Stimulated activated effector memory CD8-positive, alpha-beta T cell treated with anti-CD3 and anti-CD28 coated beads, Interleukin-12 subunit alpha, Interleukin-12 subunit beta, amount 100 ng/mL, for 72 hours (primary cell): ENCODE data around the gene PDZD8.

Experiments used
- ATAC-seq: fragments of 150-1000 bp; cut with Tn5 transposase; 2 replicates; pipeline ENCODE4 v1.10.0; 2021
- DNase-seq, 2 donors: peaks; one replicate each; pipeline ENCODE4 v3.0.0; 2021 to 2022; ENCODE audit warnings: low spot score in 2 of 2
- H3K27ac Mint-ChIP-seq: one replicate; pipeline ENCODE4 v1.8.0; 2022; ENCODE audit warnings: mild to moderate bottlenecking, mixed read lengths
- H3K36me3 Mint-ChIP-seq: one replicate; pipeline ENCODE4 v1.8.0; 2022; ENCODE audit warnings: mild to moderate bottlenecking, mixed read lengths
- H3K4me1 Mint-ChIP-seq: one replicate; pipeline ENCODE4 v1.8.0; 2022; ENCODE audit warnings: mixed read lengths
- H3K4me3 Mint-ChIP-seq: one replicate; pipeline ENCODE4 v1.8.0; 2022; ENCODE audit warnings: mild to moderate bottlenecking, mixed read lengths
- H3K9me3 Mint-ChIP-seq: one replicate; pipeline ENCODE4 v1.8.0; 2022; ENCODE audit warnings: mixed read lengths

Gene PDZD8

GRCh38 chr10:117345143-117345542 is 30.1 kb downstream of the PDZD8 start:
- no peak for DNase-seq

GRCh38 chr10:117342641-117343040 is 32.6 kb downstream of the PDZD8 start:
- Mint-ChIP-seq H3K36me3 (no peaks in the 10 kb centered on the region), H3K9me3 (no peaks in the 10 kb centered on the region), H3K4me1 (peaks cover 54% of the 10 kb centered on the region), H3K4me3 (peak overlapping the region; percentile 6), H3K27ac (peak overlapping the region; percentile 5)
- no peak for DNase-seq
- no peak for ATAC-seq

More at GRCh38 chr10:117345143-117345542, 30.1 kb downstream of the PDZD8 start:
- H3K4me3 Mint-ChIP-seq: no peak overlapping the region
- no peak for ATAC-seq
- no peak overlapping the region for H3K27ac Mint-ChIP-seq
- no peaks in the 10 kb centered on the region for H3K36me3 Mint-ChIP-seq
- H3K4me1 Mint-ChIP-seq: peaks cover 62% of the 10 kb centered on the region
- H3K9me3 Mint-ChIP-seq: no peaks in the 10 kb centered on the region

GRCh38 chr10:117341061-117341460 is 34.2 kb downstream of the PDZD8 start:
- ATAC-seq (no peak), DNase-seq (no peak)
- H3K27ac Mint-ChIP-seq: peak overlapping the region; percentile 50
- no peaks in the 10 kb centered on the region for H3K9me3 Mint-ChIP-seq
- no peak overlapping the region for H3K4me3 Mint-ChIP-seq
- H3K4me1 Mint-ChIP-seq: peaks cover 42% of the 10 kb centered on the region
- peaks cover 8% of the 10 kb centered on the region for H3K36me3 Mint-ChIP-seq

GRCh38 chr10:117339979-117340378 is 35.3 kb downstream of the PDZD8 start:
- no peak overlapping the region for H3K4me3 Mint-ChIP-seq

GRCh38 chr10:117339578-117339977 is 35.7 kb downstream of the PDZD8 start:
- Mint-ChIP-seq H3K36me3 (peaks cover 9% of the 10 kb centered on the region), H3K4me1 (peaks cover 31% of the 10 kb centered on the region), H3K9me3 (no peaks in the 10 kb centered on the region), H3K4me3 (no peak overlapping the region), H3K27ac (no peak overlapping the region)
- DNase-seq (no peak), ATAC-seq (no peak)

More at GRCh38 chr10:117339979-117340378, 35.3 kb downstream of the PDZD8 start:
- Mint-ChIP-seq H3K27ac (peak overlapping the region; percentile 50), H3K36me3 (peaks cover 9% of the 10 kb centered on the region), H3K9me3 (no peaks in the 10 kb centered on the region), H3K4me1 (peaks cover 35% of the 10 kb centered on the region)
- DNase-seq (no peak), ATAC-seq (no peak)

- peaks cover 18% of the 10 kb centered on the region for H3K4me1 Mint-ChIP-seq
- H3K27ac Mint-ChIP-seq: no peak overlapping the region
- DNase-seq (no peak), ATAC-seq (no peak)
- peaks cover 19% of the 10 kb centered on the region for H3K36me3 Mint-ChIP-seq
- H3K9me3 Mint-ChIP-seq: no peaks in the 10 kb centered on the region
- H3K4me3 Mint-ChIP-seq: no peak overlapping the region
These were observed 40.3 kb downstream of the PDZD8 start for GRCh38 chr10:117334926-117335325.

- no peak overlapping the region for H3K4me3 Mint-ChIP-seq
- ATAC-seq (no peak), DNase-seq (no peak)
- no peak overlapping the region for H3K27ac Mint-ChIP-seq
- H3K36me3 Mint-ChIP-seq: peaks cover 26% of the 10 kb centered on the region
- H3K9me3 Mint-ChIP-seq: no peaks in the 10 kb centered on the region
- H3K4me1 Mint-ChIP-seq: peaks cover 19% of the 10 kb centered on the region
These were observed 41.2 kb downstream of the PDZD8 start for GRCh38 chr10:117334066-117334465.

- DNase-seq: no peak
- no peak overlapping the region for H3K27ac Mint-ChIP-seq
- H3K36me3 Mint-ChIP-seq: peaks cover 12% of the 10 kb centered on the region
- H3K4me1 Mint-ChIP-seq: peaks cover 19% of the 10 kb centered on the region
- no peak for ATAC-seq
- H3K4me3 Mint-ChIP-seq: no peak overlapping the region
- no peaks in the 10 kb centered on the region for H3K9me3 Mint-ChIP-seq
These were observed 48.0 kb downstream of the PDZD8 start for GRCh38 chr10:117327262-117327661.

- Mint-ChIP-seq H3K4me3 (no peak overlapping the region), H3K4me1 (peaks cover 1% of the 10 kb centered on the region), H3K27ac (no peak overlapping the region), H3K9me3 (no peaks in the 10 kb centered on the region), H3K36me3 (peaks cover 1% of the 10 kb centered on the region)
- DNase-seq (no peak), ATAC-seq (no peak)
These were observed 50.9 kb downstream of the PDZD8 start for GRCh38 chr10:117324367-117324766.

- Mint-ChIP-seq H3K9me3 (no peaks in the 10 kb centered on the region), H3K36me3 (peaks cover 15% of the 10 kb centered on the region), H3K4me1 (peaks cover 7% of the 10 kb centered on the region), H3K4me3 (no peak overlapping the region), H3K27ac (peak overlapping the region; percentile 20)
- DNase-seq (no peak), ATAC-seq (no peak)
These were observed 53.0 kb downstream of the PDZD8 start for GRCh38 chr10:117322260-117322659.

GRCh38 chr10:117320050-117320665 is 55.1 kb downstream of the PDZD8 start:
- H3K4me1 Mint-ChIP-seq: peaks cover 7% of the 10 kb centered on the region
- peaks cover 33% of the 10 kb centered on the region for H3K36me3 Mint-ChIP-seq
- H3K4me3 Mint-ChIP-seq: no peak overlapping the region
- H3K27ac Mint-ChIP-seq: no peak overlapping the region
- ATAC-seq (no peak), DNase-seq (no peak)
- no peaks in the 10 kb centered on the region for H3K9me3 Mint-ChIP-seq

- no peak for DNase-seq
- Mint-ChIP-seq H3K9me3 (no peaks in the 10 kb centered on the region), H3K4me3 (no peak overlapping the region), H3K36me3 (peaks cover 38% of the 10 kb centered on the region), H3K4me1 (peaks cover 7% of the 10 kb centered on the region), H3K27ac (no peak overlapping the region)
- no peak for ATAC-seq
These were observed 56.3 kb downstream of the PDZD8 start for GRCh38 chr10:117318909-117319308.

- peaks cover 14% of the 10 kb centered on the region for H3K4me1 Mint-ChIP-seq
- ATAC-seq (no peak), DNase-seq (no peak)
- no peak overlapping the region for H3K4me3 Mint-ChIP-seq
- H3K27ac Mint-ChIP-seq: no peak overlapping the region
- peaks cover 44% of the 10 kb centered on the region for H3K36me3 Mint-ChIP-seq
- no peaks in the 10 kb centered on the region for H3K9me3 Mint-ChIP-seq
These were observed 58.5 kb downstream of the PDZD8 start for GRCh38 chr10:117316701-117317100.

- Mint-ChIP-seq H3K4me1 (peaks cover 33% of the 10 kb centered on the region), H3K27ac (no peak overlapping the region), H3K4me3 (no peak overlapping the region), H3K9me3 (no peaks in the 10 kb centered on the region), H3K36me3 (peaks cover 46% of the 10 kb centered on the region)
- no peak for ATAC-seq
- no peak for DNase-seq
These were observed 61.6 kb downstream of the PDZD8 start for GRCh38 chr10:117313641-117314040.

- Mint-ChIP-seq H3K27ac (no peak overlapping the region), H3K4me1 (peaks cover 26% of the 10 kb centered on the region), H3K4me3 (no peak overlapping the region), H3K9me3 (no peaks in the 10 kb centered on the region), H3K36me3 (peaks cover 36% of the 10 kb centered on the region)
- DNase-seq (no peak), ATAC-seq (no peak)
These were observed 62.8 kb downstream of the PDZD8 start for GRCh38 chr10:117312430-117312829.

- H3K36me3 Mint-ChIP-seq: peaks cover 29% of the 10 kb centered on the region
These were observed 64.0 kb downstream of the PDZD8 start for GRCh38 chr10:117311261-117311660.

More at GRCh38 chr10:117311261-117311660, 64.0 kb downstream of the PDZD8 start:
- no peak for ATAC-seq
- H3K27ac Mint-ChIP-seq: no peak overlapping the region
- H3K4me1 Mint-ChIP-seq: peaks cover 26% of the 10 kb centered on the region
- H3K4me3 Mint-ChIP-seq: no peak overlapping the region
- no peak for DNase-seq
- no peaks in the 10 kb centered on the region for H3K9me3 Mint-ChIP-seq
